HepG2 (cell line): ENCODE data around the gene NAA15. TPM values are rescaled to one million over a fixed set of nuclear protein-coding genes. Genes with fewer than 3 reads are reported as not detected.

Experiments
- ATF3 ChIP-seq: sonication (generic); formaldehyde crosslinking; IDR thresholded peaks from 2 replicates; pipeline ENCODE4 v1.4.0; 2020; ENCODE audit warnings: missing genetic modification reagents
- CEBPG ChIP-seq: IDR thresholded peaks from 2 replicates; pipeline ENCODE4 v1.6.1; 2016
- DMAP1 ChIP-seq: IDR thresholded peaks from 2 replicates; pipeline ENCODE4 v1.6.1; 2016
- EZH2 ChIP-seq: conservative IDR thresholded peaks from 2 replicates; pipeline ENCODE4 v1.6.1; 2012; ENCODE audit warnings: mild to moderate bottlenecking, low read depth, low read length, moderate library complexity
- FOXO1 ChIP-seq: sonication (generic); formaldehyde crosslinking; IDR thresholded peaks from 2 replicates; pipeline ENCODE4 v1.4.0; 2020; ENCODE audit warnings: missing genetic modification reagents
- HMGXB3 ChIP-seq: sonication (generic); formaldehyde crosslinking; IDR thresholded peaks from 2 replicates; pipeline ENCODE4 v1.4.0; 2020; ENCODE audit warnings: missing genetic modification reagents, borderline replicate concordance
- IRF9 ChIP-seq: sonication (generic); formaldehyde crosslinking; IDR thresholded peaks from 2 replicates; pipeline ENCODE4 v1.8.0; 2022; ENCODE audit warnings: missing genetic modification reagents, mild to moderate bottlenecking, borderline replicate concordance
- PRDM10 ChIP-seq: sonication (generic); formaldehyde crosslinking; IDR thresholded peaks from 2 replicates; pipeline ENCODE4 v1.4.0; 2020; ENCODE audit warnings: low read depth, missing genetic modification reagents
- RBM22 ChIP-seq: fragments of 200-400 bp; formaldehyde crosslinking; optimal IDR thresholded peaks from 2 replicates; pipeline ENCODE3; 2017; ENCODE audit warnings: mild to moderate bottlenecking, low read length, moderate library complexity
- RBM39 ChIP-seq: fragments of 200-400 bp; formaldehyde crosslinking; IDR thresholded peaks from one replicate; pipeline ENCODE4 v1.6.1; 2018; ENCODE audit warnings: antibody characterized with exemption, mild to moderate bottlenecking, low read depth, low read length; ENCODE audit not compliant: poor library complexity, severe bottlenecking
- TCF7L2 ChIP-seq: IDR thresholded peaks from 2 replicates; pipeline ENCODE4 v1.6.1; 2011; ENCODE audit warnings: mild to moderate bottlenecking, low read depth, low read length, moderate library complexity
- TFDP1 ChIP-seq: IDR thresholded peaks from 2 replicates; pipeline ENCODE4 v1.6.1; 2016; ENCODE audit warnings: missing compliant biosample characterization, missing genetic modification reagents, borderline replicate concordance
- ZFP37 ChIP-seq: sonication (generic); formaldehyde crosslinking; IDR thresholded peaks from 2 replicates; pipeline ENCODE4 v1.4.0; 2020; ENCODE audit warnings: missing genetic modification reagents, borderline replicate concordance
- ZNF451 ChIP-seq: sonication (generic); formaldehyde crosslinking; IDR thresholded peaks from 2 replicates; pipeline ENCODE4 v1.5.0; 2020; ENCODE audit warnings: mild to moderate bottlenecking, missing genetic modification reagents
- ZNF501 ChIP-seq: sonication (generic); formaldehyde crosslinking; IDR thresholded peaks from 2 replicates; pipeline ENCODE4 v1.5.1; 2020; ENCODE audit warnings: mild to moderate bottlenecking, moderate library complexity, missing genetic modification reagents
- ZNF580 ChIP-seq: IDR thresholded peaks from 2 replicates; pipeline ENCODE4 v1.6.1; 2016; ENCODE audit warnings: low read depth, borderline replicate concordance
- ZNF761 ChIP-seq: sonication (generic); formaldehyde crosslinking; conservative IDR thresholded peaks from 2 replicates; pipeline ENCODE4 v1.4.0; 2020; ENCODE audit warnings: mild to moderate bottlenecking, missing genetic modification reagents
- polyA plus RNA-seq, 8 experiments: library from polyadenylated mRNA; depleted of rRNA in 3 of 8; stranded (reverse) in 7 of 8; unstranded in 1 of 8; fragments of >200 nt; fragmentation: Illumina TruSeq in 4 of 8; extraction: Trizol in 4 of 8; gene quantifications; 2 replicates each; pipeline versions ENCODE4 v1.2.1 to v1.2.3, GENCODE V29; 2011 to 2016; ENCODE audit warnings: low read depth in 4 of 8, missing spikeins in 1 of 8, mixed read lengths in 1 of 8; ENCODE audit not compliant: insufficient read depth in 1 of 8
- total RNA-seq, 5 experiments: library from RNA; depleted of rRNA; stranded (reverse); fragments of >200 nt; fragmentation: Illumina TruSeq; extraction: Trizol; gene quantifications; 2 replicates each; pipeline ENCODE4 v1.2.3, GENCODE V29; 2016; ENCODE audit warnings: low read depth in 1 of 5

The NAA15 gene
- total and polyA plus RNA-seq, 2 of the 13 experiments (the other 11 are each of a cell fraction or from before 2014, with no cell fraction given), result 6.2 to 50.2 TPM

GRCh38 chr4:139295206-139295941, 5.9 kb upstream of the NAA15 start (continued):
- TF ChIP-seq TCF7L2, result no peak
- peak; percentile 37; the same call in 1 of the 2 replicates for TF ChIP-seq TFDP1 (CRISPR knock-in tag)
- TF ChIP-seq RBM22, result no peak
- peak; percentile 69; the same call in 1 of the 2 replicates for TF ChIP-seq PRDM10 (CRISPR knock-in tag)
- TF ChIP-seq HMGXB3, result no peak; the same call in 1 of the 2 replicates
- peak; percentile 73; the same call in 1 of the 2 replicates for TF ChIP-seq ZNF580 (CRISPR knock-in tag)
- TF ChIP-seq ATF3 (CRISPR knock-in tag), result no peak
- TF ChIP-seq IRF9, result peak; percentile 64; the same call in 1 of the 2 replicates
- peak; percentile 68 for TF ChIP-seq ZNF501 (CRISPR knock-in tag)
- peak; percentile 77; the same call in 1 of the 2 replicates for TF ChIP-seq ZFP37 (CRISPR knock-in tag)
- peak; percentile 32 for TF ChIP-seq RBM39
- TF ChIP-seq FOXO1 (CRISPR knock-in tag), result peak; percentile 74
- peak; percentile 87 for TF ChIP-seq ZNF451
- TF ChIP-seq ZNF761 (CRISPR knock-in tag), result 0 out of 2 replicates have a peak, but pooled peaks have one; percentile 32
- no peak for TF ChIP-seq EZH2
- peak; percentile 96 for TF ChIP-seq DMAP1 (CRISPR knock-in tag)
- peak; percentile 44 for TF ChIP-seq CEBPG
